ENCODE results near the gene NMNAT2. TPM values are rescaled to one million over a fixed set of nuclear protein-coding genes. Genes with fewer than 3 reads are reported as not detected.

Gene NMNAT2
- total and polyA plus RNA-seq, 7 donors, result 0.04 to 0.61 (median 0.38) TPM

DNA sequence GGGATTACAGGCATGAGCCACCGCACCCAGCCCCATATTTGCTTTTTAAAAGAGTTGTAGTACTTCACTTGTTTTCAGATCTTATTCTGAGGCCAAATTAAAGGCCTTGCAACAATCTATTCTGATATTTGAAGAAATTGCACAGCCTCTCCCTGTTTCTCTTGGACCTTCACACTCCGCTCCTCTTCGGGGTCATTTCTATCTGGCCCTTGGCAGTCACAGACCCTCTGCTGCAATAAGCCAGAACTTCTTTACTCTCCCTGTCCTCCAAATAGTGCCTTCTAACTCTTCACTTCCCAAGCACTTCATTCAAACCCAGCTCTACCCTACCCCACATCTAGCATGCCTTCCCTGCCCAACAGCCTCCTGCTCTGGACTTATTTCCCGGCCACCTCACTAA is 121.4 kb downstream of the NMNAT2 start:
- H3K9me3 ChIP-seq, result no peaks in the 10 kb centered on the region
- TF ChIP-seq, protein P1, sequence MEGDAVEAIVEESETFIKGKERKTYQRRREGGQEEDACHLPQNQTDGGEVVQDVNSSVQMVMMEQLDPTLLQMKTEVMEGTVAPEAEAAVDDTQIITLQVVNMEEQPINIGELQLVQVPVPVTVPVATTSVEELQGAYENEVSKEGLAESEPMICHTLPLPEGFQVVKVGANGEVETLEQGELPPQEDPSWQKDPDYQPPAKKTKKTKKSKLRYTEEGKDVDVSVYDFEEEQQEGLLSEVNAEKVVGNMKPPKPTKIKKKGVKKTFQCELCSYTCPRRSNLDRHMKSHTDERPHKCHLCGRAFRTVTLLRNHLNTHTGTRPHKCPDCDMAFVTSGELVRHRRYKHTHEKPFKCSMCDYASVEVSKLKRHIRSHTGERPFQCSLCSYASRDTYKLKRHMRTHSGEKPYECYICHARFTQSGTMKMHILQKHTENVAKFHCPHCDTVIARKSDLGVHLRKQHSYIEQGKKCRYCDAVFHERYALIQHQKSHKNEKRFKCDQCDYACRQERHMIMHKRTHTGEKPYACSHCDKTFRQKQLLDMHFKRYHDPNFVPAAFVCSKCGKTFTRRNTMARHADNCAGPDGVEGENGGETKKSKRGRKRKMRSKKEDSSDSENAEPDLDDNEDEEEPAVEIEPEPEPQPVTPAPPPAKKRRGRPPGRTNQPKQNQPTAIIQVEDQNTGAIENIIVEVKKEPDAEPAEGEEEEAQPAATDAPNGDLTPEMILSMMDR (IDR thresholded peaks at IDR 0.05), result no peak
- intact Hi-C loops (cut with DNase I), result no loop called here
- H3K27me3 ChIP-seq (ENCODE audit: insufficient read depth in 3 of 3, low read length in 2 of 3), result no peaks in the 10 kb centered on the region
- WGBS, 3 donors, result 86 to 96% (median 91%) methylated on average over 4 of the region's 4 CpGs
- no peak overlapping the region for H3K27ac ChIP-seq
- ATAC-seq, result no peak
- no peaks in the 10 kb centered on the region for H3K36me3 ChIP-seq (ENCODE audit: insufficient read depth in 1 of 2, low read depth in 1 of 2)
- no peak for DNase-seq
- no peaks in the 10 kb centered on the region for H3K4me1 ChIP-seq
- no peak overlapping the region for H3K4me3 ChIP-seq

DNA sequence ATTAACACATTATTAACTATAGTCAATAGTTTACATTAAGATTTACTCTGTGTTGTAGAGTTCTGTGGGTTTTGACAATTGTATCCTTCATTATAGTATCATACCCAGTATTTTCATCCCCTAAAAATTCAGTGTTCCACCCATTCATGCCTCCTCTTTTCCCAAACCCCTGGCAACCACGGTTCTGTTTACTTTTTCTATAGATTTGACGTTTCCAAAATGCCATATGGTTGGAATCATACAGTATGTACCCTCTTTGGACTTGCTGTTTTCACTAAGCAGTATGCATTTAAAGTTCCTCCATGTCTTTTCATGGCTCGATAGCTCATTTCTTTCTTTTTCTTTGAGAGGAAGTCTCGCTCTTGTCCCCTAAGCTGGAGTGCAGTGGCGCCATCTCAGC is 122.7 kb downstream of the NMNAT2 start:
- 62 to 77% (median 74%) methylated on average over 5 of the region's 5 CpGs for WGBS, 3 donors
- ATAC-seq, result no peak
- Histone ChIP-seq H3K27ac (no peak overlapping the region), H3K4me3 (no peak overlapping the region), H3K4me1 (no peaks in the 10 kb centered on the region), H3K9me3 (no peaks in the 10 kb centered on the region), H3K27me3 (ENCODE audit: insufficient read depth in 3 of 3, low read length in 2 of 3) (no peaks in the 10 kb centered on the region), H3K36me3 (ENCODE audit: insufficient read depth in 1 of 2, low read depth in 1 of 2) (no peaks in the 10 kb centered on the region)
- no peak for DNase-seq
- intact Hi-C loops (cut with DNase I), result no loop called here
- TF ChIP-seq, protein P1 (IDR thresholded peaks at IDR 0.05), result no peak

DNA sequence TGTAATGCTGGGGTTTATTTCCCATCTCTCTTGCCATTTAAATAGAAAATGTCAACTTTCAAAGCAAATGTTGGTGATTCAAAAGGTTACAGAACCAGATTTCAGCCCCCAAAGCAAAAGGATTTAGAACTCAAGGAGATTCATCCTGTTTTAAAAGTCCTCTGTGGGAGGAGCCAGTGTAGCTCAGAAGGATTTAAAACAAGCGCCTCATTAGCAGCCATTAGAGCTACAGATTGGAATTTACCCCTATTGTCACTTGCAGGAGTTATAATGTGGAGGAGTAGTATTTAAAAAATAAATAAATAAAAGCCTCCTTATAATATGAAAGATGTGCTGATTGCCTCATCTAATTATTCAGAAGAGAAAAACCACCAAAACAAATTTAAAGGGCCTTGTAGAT is 124.3 kb downstream of the NMNAT2 start:
- WGBS, 3 donors, result 92 to 100% (median 100%) methylated on average over 1 of the region's 1 CpG
- intact Hi-C loops (cut with DNase I), result no loop called here
- no peak for ATAC-seq

DNA sequence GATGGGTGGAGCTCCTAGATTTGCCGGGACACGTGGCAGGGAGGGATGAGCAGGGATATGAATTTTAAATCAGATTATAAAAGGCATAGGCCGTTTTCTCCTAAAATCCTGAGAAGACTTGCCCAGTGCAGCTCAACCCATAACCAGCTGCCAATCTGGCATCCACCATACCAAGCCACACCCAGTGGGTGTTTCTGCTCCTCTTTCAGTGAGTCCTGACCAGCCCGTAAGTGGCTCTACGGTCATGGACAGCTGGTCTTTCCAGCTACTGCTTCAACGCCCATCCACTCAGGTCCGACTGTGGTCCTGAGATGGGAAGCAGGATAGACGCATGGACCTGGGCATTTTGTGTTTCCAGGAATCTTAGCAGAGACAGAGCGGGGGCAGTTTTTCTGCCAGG is 124.9 kb downstream of the NMNAT2 start:
- Histone ChIP-seq H3K4me1 (peaks cover 3% of the 10 kb centered on the region), H3K9me3 (no peaks in the 10 kb centered on the region), H3K4me3 (no peak overlapping the region), H3K27me3 (ENCODE audit: insufficient read depth in 3 of 3, low read length in 2 of 3) (no peaks in the 10 kb centered on the region), H3K36me3 (ENCODE audit: insufficient read depth in 1 of 2, low read depth in 1 of 2) (no peaks in the 10 kb centered on the region), H3K27ac (no peak overlapping the region)
- intact Hi-C loops (cut with DNase I), result no loop called here
- DNase-seq (no peak), ATAC-seq (no peak)
- WGBS, 3 donors, result 67 to 83% (median 72%) methylated on average over 9 of the region's 9 CpGs
- TF ChIP-seq, protein P1 (IDR thresholded peaks at IDR 0.05), result no peak

More for the DNA sequence above, 124.3 kb downstream of the NMNAT2 start:
- H3K27ac ChIP-seq, result no peak overlapping the region
- H3K4me3 ChIP-seq, result no peak overlapping the region
- no peaks in the 10 kb centered on the region for H3K36me3 ChIP-seq (ENCODE audit: insufficient read depth in 1 of 2, low read depth in 1 of 2)
- no peaks in the 10 kb centered on the region for H3K4me1 ChIP-seq
- TF ChIP-seq, protein P1 (IDR thresholded peaks at IDR 0.05), result no peak
- no peaks in the 10 kb centered on the region for H3K9me3 ChIP-seq
- H3K27me3 ChIP-seq (ENCODE audit: insufficient read depth in 3 of 3, low read length in 2 of 3), result no peaks in the 10 kb centered on the region
- no peak for DNase-seq

DNA sequence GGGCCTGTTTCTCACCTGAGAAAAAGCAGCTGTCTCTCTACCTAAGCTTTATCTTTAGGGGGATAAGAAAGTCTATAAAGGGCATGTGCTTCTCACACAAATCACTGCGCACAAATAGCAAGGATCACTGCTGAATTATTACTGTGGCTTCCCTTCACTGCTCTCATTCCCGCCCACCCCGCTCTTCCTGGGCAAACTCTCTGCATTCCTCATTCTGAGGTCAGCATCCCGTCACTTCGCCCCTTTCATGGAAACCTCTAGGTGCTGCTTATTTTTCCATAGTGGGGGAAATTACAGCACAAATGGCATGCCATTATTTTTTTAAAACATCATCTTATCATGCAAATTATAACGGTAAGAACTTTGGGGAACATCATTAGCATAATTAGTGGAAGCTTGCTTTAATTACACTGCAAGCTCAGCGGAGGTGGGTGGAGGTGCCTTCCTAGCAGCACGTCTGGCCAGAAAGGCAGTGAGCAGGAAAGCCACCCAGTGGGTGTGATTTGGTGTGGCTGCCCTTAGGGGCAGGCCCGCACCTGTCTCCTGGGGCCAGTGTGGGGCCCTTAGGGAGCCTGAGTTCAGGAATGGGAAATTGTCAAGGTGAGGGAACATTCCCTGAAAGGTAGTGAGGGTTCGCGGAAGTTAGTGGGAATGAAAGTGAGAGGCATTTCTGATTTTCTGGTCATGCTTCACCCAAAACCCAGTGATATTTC is 126.2 kb downstream of the NMNAT2 start:
- DNase-seq, result no peak
- no peak for ATAC-seq
- Histone ChIP-seq H3K4me1 (peaks cover 13% of the 10 kb centered on the region), H3K9me3 (no peaks in the 10 kb centered on the region), H3K4me3 (no peak overlapping the region), H3K27me3 (ENCODE audit: insufficient read depth in 3 of 3, low read length in 2 of 3) (no peaks in the 10 kb centered on the region), H3K27ac (no peak overlapping the region), H3K36me3 (ENCODE audit: insufficient read depth in 1 of 2, low read depth in 1 of 2) (no peaks in the 10 kb centered on the region)
- intact Hi-C loops (cut with DNase I), result no loop called here
- TF ChIP-seq, protein P1 (IDR thresholded peaks at IDR 0.05), result no peak
- WGBS, 3 donors, result 78 to 81% (median 80%) methylated on average over 11 of the region's 11 CpGs
